Upper lobe of left lung (tissue), 6 donors: ENCODE data around the gene CTSL. TPM values are rescaled to one million over a fixed set of nuclear protein-coding genes. Genes with fewer than 3 reads are reported as not detected.
"Not testable (repeated sequence)": the region's sequence is repeated elsewhere in the genome, so short reads cannot be mapped to it uniquely, and the experiment has no call there.

Experiments
- ATAC-seq, 2 donors: fragments of 200-7000 bp; cut with Tn5 transposase; one replicate each; pipeline ENCODE4 v1.9.1; 2022; ENCODE audit warnings: mild to moderate bottlenecking in 2 of 2, moderate library complexity in 2 of 2; ENCODE audit not compliant: low FRiP score in 2 of 2
- DNase-seq, 2 donors: peaks; one replicate each; pipeline ENCODE4 v3.0.0-alpha.2; 2019 to 2020
- H3K27ac ChIP-seq, 4 donors: fragments of 200-600 bp; sonication (generic); one replicate each; pipeline ENCODE4 v1.5.1; 2016 to 2019
- H3K27me3 ChIP-seq, 4 donors: fragments of 200-600 bp; sonication (generic); one replicate each; pipeline ENCODE4 v1.5.1; 2017 to 2019
- H3K36me3 ChIP-seq, 4 donors: fragments of 200-600 bp; sonication (generic); one replicate each; pipeline ENCODE4 v1.5.1; 2016 to 2019
- H3K4me1 ChIP-seq, 4 donors: fragments of 200-600 bp; sonication (generic); one replicate each; pipeline ENCODE4 v1.5.1; 2018 to 2019
- H3K4me3 ChIP-seq, 4 donors: fragments of 200-600 bp; sonication (generic); one replicate each; pipeline ENCODE4 v1.5.1; 2017 to 2019; ENCODE audit warnings: mild to moderate bottlenecking in 2 of 4, moderate library complexity in 1 of 4
- H3K9me3 ChIP-seq, 4 donors: fragments of 200-600 bp; sonication (generic); one replicate each; pipeline ENCODE4 v1.5.1; 2018 to 2019
- CTCF ChIP-seq, 6 experiments: fragments of 450-650 bp in 4 of 6; fragments of 200-600 bp in 2 of 6; sonication (generic) in 2 of 6; IDR thresholded peaks; one replicate each; pipeline ENCODE4 v1.5.1; 2016 to 2019; ENCODE audit warnings: antibody characterized with exemption in 6 of 6
- EP300 ChIP-seq, 4 donors: sonication (generic); formaldehyde crosslinking; IDR thresholded peaks; one replicate each; pipeline ENCODE4 v1.5.1; 2017; ENCODE audit warnings: antibody characterized with exemption in 4 of 4, control low read depth in 2 of 4
- POLR2A ChIP-seq, 4 donors: fragments of 450-650 bp; IDR thresholded peaks; one replicate each; pipeline ENCODE4 v1.5.1; 2016 to 2017; ENCODE audit warnings: antibody characterized with exemption in 4 of 4, mild to moderate bottlenecking in 2 of 4
- POLR2AphosphoS5 ChIP-seq, 2 donors: sonication (generic); formaldehyde crosslinking; IDR thresholded peaks; one replicate each; pipeline ENCODE4 v1.5.1; 2017; ENCODE audit warnings: antibody characterized with exemption in 2 of 2
- whole genome bisulfite sequencing, 2 donors: methylation state at CpG; one replicate each; pipeline ENCODE4 v1.1.5; 2017 to 2018; 5-methylcytosine and 5-hydroxymethylcytosine counted together
- total RNA-seq, 6 donors: library from RNA; depleted of rRNA in 4 of 6; stranded (reverse); fragments of >200 nt in 4 of 6; gene quantifications; one replicate each; pipeline versions ENCODE4 v1.1.0 to v1.2.1, GENCODE V29; 2016 to 2021
- donor health status: DM: no; HTN: no; CAD: no; lungs with moderate emphysema.
- donor health status: DM: no; HTN: yes; CAD: no; lungs with severe emphysema.

CTSL gene
- total RNA-seq, 6 donors from 2014 or later = 71.4 to 198 (median 144) TPM

- H3K9me3 ChIP-seq = peaks cover 0 to 9% (median 4%) of the 10 kb centered on the region in 4 donors
- H3K36me3 ChIP-seq = no peaks in the 10 kb centered on the region
- TF ChIP-seq CTCF (IDR thresholded peaks at IDR 0.05) (no peak), POLR2A (IDR thresholded peaks at IDR 0.05) (no peak), EP300 (IDR thresholded peaks at IDR 0.05) (no peak), POLR2AphosphoS5 (IDR thresholded peaks at IDR 0.05) (no peak)
- no peaks in the 10 kb centered on the region for H3K4me1 ChIP-seq
- H3K4me3 ChIP-seq = no peak overlapping the region
- 85 to 87% methylated on average over 3 of the region's 3 CpGs for WGBS, 2 donors
- no peaks in the 10 kb centered on the region for H3K27me3 ChIP-seq
- H3K27ac ChIP-seq = no peak overlapping the region
- DNase-seq (no peak), ATAC-seq (no peak)
These were observed 17.0 kb downstream of the CTSL start for GRCh38 chr9:87742813-87743428.

GRCh38 chr9:87744247-87744646 is 18.3 kb downstream of the CTSL start:
- not testable (repeated sequence) for H3K27ac ChIP-seq, DNase-seq, H3K4me1 ChIP-seq, H3K27me3 ChIP-seq, ATAC-seq, H3K9me3 ChIP-seq, H3K36me3 ChIP-seq, H3K4me3 ChIP-seq
- 99% methylated on average over 5 of the region's 7 CpGs for WGBS, 2 donors

- no peak for ATAC-seq
- Histone ChIP-seq H3K36me3 (no peaks in the 10 kb centered on the region), H3K27ac (no peak overlapping the region), H3K27me3 (no peaks in the 10 kb centered on the region), H3K9me3 (peaks cover 0 to 9% (median 4%) of the 10 kb centered on the region in 4 donors), H3K4me3 (no peak overlapping the region), H3K4me1 (no peaks in the 10 kb centered on the region)
- 70 to 84% methylated on average over 4 of the region's 4 CpGs for WGBS, 2 donors
- TF ChIP-seq CTCF (IDR thresholded peaks at IDR 0.05) (no peak), POLR2A (IDR thresholded peaks at IDR 0.05) (no peak), POLR2AphosphoS5 (IDR thresholded peaks at IDR 0.05) (no peak), EP300 (IDR thresholded peaks at IDR 0.05) (no peak)
- DNase-seq = no peak
These were observed 20.3 kb downstream of the CTSL start for GRCh38 chr9:87746186-87746585.

GRCh38 chr9:87748881-87749280 is 23.0 kb downstream of the CTSL start:
- Histone ChIP-seq H3K36me3 (no peaks in the 10 kb centered on the region), H3K27ac (peak overlapping the region in 1 of 4 donors; percentile 27)
- WGBS, 2 donors = 8 to 19% methylated on average over 1 of the region's 1 CpG

GRCh38 chr9:87749335-87750035 is 23.6 kb downstream of the CTSL start:
- TF ChIP-seq POLR2A (IDR thresholded peaks at IDR 0.05) (no peak), EP300 (IDR thresholded peaks at IDR 0.05) (peak in 2 of 4 donors; percentile 17 to 59), POLR2AphosphoS5 (IDR thresholded peaks at IDR 0.05) (no peak)
- no peaks in the 10 kb centered on the region for H3K9me3 ChIP-seq
- no peaks in the 10 kb centered on the region for H3K27me3 ChIP-seq
- ATAC-seq (no peak), DNase-seq (no peak)
- no peaks in the 10 kb centered on the region for H3K36me3 ChIP-seq
- 57 to 63% methylated on average over 5 of the region's 5 CpGs for WGBS, 2 donors
- no peaks in the 10 kb centered on the region for H3K4me1 ChIP-seq
- H3K27ac ChIP-seq = peak overlapping the region in 1 of 4 donors; percentile 48
- no peak overlapping the region for H3K4me3 ChIP-seq

More at GRCh38 chr9:87748881-87749280, 23.0 kb downstream of the CTSL start:
- no peak for ATAC-seq
- Histone ChIP-seq H3K4me1 (no peaks in the 10 kb centered on the region), H3K27me3 (no peaks in the 10 kb centered on the region), H3K9me3 (no peaks in the 10 kb centered on the region), H3K4me3 (no peak overlapping the region)
- no peak for DNase-seq
- TF ChIP-seq POLR2A (IDR thresholded peaks at IDR 0.05) (no peak), EP300 (IDR thresholded peaks at IDR 0.05) (no peak), POLR2AphosphoS5 (IDR thresholded peaks at IDR 0.05) (no peak), CTCF (IDR thresholded peaks at IDR 0.05) (no peak)
